HG02981 (cell line): ENCODE measurements around the gene BCKDHB.
A peak's percentile ranks its signal among the peaks of the same experiment; 100 is the strongest.
"Not testable (repeated sequence)": the region's sequence is repeated elsewhere in the genome, so short reads cannot be mapped to it uniquely, and the experiment has no call there.

Experiments
- ATAC-seq: cut with Tn5 transposase; IDR thresholded peaks from one replicate; pipeline ENCODE4 v1.9.1; 2021; ENCODE audit warnings: mild to moderate bottlenecking, moderate library complexity; ENCODE audit not compliant: unreplicated experiment

Gene BCKDHB

GRCh38 chr6:80254716-80255115, 148.2 kb downstream of the BCKDHB start:
- no peak for ATAC-seq

DNA sequence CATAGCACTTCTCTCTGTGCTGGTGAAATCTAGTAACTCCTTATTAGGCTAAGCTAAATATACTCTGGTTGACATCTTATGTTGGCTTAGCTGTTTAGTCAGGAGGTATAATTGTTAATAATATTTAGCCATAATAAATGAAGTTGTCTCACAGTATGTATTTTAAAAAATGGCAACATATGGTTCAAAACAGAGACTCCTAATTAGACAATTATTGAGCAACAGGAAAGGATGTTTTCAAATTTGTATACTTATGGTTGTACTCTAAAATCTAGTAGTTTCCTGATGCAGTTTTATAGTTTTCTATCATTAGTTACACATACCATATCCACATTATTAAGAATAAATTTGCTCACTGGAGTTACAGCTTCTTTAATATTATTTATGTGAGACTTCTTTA, 150.2 kb downstream of the BCKDHB start:
- no peak for ATAC-seq

DNA sequence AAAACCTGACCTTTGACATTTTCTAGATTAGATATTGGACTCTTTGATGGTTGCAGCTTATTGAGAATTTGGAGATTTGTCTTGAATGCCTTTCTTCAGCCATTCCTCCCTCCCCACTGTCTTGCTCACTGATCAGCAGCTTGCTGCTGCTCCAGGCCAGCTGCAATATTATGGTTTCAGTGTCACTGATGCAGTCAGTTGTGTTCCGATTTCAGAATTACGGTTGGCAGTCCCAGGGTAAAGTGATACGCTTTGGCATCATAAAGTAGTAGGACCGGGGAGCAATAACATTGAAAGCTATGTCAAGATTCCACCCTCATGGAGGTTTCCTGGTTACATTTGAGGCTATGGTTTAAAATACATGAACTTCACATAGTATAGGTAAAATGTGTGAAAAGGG, 152.6 kb downstream of the BCKDHB start:
- ATAC-seq, result no peak

DNA sequence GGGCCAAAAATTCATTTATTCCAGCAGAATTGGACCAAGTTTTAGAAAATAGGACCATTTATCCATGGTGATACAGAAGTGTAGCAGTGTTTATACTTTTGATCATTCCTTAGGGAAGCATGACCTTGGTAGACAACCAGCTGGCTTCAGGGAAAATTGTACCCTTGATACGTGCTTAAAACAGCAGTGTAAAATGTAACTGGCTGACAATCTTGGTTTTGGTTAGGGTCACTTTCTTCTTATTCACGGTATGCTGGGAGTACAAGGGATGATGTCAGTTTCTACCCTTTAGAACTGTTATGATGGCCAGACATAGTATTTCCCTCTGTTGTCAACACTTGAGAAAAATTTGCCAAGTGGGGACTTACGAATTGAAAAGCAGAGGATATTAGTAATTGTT, 157.1 kb downstream of the BCKDHB start:
- no peak for ATAC-seq

DNA sequence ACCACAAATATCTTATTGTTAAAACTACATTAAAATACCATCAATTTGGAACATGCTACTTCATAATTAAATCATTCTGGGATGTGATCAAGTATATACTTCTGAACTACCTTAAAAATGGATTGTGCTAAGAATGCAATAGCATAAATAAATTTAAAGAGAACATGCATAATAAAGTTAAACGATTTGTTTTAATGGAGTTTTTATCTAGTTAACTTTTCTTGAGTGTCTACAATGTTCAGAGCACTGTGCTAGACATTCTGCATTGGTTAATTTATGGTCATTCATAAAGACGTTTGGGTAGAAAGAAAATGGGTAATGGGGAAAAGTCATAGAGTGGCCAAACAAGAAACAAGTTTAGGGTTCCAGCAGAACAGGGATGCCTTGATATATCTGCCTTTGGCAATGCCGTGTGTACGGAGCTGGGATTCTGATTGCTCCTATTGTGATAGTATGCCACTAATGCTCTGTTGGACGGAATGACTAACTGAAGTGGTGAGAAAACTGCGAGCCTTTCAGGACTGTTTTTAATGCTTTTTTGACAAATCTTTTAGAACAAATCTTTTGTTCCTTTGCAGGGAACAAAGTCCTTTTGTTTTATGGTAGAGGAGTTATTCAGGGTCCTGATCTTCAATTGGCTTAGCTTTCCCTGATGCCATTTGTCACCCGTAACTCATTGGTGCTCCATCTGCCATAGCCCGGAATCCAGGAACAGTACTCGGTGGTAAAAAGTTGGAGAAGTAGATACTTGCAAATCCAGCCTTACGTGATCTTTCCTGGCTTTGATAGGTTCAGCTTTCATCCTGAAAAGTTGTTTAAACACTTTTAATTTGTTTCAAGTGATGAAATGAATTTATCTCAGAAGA, 162.6 kb downstream of the BCKDHB start:
- ATAC-seq, result no peak

- ATAC-seq, result no peak
These were observed 164.6 kb downstream of the BCKDHB start for GRCh38 chr6:80271074-80271473.

GRCh38 chr6:80272988-80273387, 166.5 kb downstream of the BCKDHB start:
- no peak for ATAC-seq

DNA sequence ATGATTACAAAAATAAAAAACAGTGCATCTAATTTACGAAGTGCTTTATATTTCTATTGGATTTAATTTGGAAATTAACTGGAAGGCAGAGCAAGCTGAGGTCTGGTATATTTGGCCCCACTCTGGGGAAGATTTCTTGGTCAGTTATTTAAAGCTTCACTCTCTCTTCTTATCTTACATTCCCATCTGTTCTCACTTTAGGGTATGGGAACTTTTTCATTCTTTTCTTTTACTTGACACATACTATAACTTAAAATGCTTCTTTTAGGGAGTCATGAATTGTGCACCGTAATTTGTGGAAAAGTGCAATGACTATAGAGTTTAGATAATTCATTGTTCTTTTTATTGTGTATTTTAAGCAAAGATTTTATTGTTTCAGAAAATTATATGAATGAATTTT, 170.4 kb downstream of the BCKDHB start:
- ATAC-seq, result no peak

DNA sequence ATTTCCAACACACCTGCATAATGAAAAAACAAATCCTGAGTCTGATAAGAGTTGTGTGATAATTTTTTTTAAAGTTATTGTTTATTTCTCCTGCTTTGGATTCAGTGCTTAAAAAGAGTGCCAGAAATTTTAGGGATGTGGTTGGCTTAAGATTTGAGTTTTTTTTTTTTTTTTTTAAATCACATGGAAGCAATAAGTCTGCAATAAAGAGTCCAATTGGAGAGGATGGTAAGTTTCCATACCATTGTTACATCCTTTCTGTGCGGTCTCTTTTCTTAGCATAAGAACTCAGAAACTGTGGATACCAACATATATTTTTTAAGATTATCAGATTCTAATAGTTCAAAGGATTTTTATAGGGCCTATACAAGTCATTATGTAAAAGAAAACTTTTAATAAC, 171.0 kb downstream of the BCKDHB start:
- ATAC-seq, result no peak

GRCh38 chr6:80280262-80281010, 174.0 kb downstream of the BCKDHB start:
- peak; percentile 75 for ATAC-seq

DNA sequence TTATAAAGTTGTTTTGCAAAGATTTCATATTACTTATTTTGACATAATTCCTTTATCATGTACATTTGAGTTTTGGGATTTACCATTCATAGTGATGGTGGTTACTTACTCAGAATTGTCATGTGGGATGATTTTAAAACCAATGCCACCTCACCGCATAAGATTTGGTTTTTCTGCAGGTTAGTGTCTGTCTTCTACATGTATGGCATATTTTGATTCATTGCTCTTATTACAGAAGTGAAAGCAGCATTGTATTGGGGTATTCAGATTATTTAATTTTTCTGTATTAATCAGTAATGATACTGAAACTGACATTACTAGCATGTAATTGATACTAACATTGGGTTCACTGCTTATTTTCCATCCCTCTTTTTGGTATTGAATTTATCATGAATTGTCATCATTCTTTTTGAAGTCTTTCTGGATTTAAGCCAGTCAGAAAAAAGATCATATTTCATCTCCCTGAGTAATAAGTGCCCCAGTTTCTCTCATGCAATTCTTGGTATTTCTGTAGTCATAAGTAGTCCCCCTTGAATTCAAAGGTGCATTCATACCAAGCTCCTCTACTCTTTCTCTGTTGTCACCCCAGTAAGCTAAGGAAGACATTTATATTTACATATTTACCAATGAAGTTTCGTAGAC, 176.6 kb downstream of the BCKDHB start:
- no peak for ATAC-seq

- no peak for ATAC-seq
These were observed 180.6 kb downstream of the BCKDHB start for GRCh38 chr6:80287112-80287511.

DNA sequence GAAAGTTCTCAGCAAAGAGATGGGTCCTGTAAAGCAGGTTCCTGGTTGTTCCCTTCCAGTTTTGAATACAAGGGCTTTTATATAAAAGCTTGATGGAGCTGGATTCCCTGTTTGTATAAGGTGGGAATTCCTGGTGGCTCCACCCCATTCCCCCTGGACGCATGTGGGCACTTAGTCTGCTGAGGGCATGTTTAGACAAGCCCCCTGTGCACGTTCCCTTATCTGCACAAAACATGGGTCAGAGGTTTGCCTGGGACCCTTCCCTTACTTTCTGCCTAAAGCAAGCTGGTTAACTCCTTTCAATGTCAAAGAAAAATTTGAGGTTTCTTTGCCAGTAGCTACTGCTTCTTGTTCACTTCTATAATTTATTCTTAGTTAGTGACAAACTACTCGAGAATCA, 181.1 kb downstream of the BCKDHB start:
- no peak for ATAC-seq

- no peak for ATAC-seq
These were observed 183.3 kb downstream of the BCKDHB start for GRCh38 chr6:80289727-80290126.

DNA sequence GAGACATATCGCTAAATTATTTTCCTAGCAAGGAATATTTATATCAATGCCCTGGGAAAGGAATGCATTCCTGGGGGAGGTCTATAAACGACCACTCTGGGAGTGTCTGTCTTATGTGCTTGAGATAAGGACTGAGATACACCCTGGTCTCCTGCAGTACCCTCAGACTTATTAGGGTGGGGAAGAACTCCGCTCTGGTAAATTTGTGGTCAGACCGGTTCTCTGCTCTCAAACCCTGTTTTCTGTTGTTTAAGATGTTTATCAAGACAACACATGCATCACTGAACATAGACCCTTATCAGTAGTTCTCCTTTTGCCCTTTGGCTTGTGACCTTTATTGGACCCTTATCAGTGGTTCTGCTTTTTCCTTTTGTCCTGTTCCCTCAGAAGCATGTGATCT, 188.1 kb downstream of the BCKDHB start:
- ATAC-seq, result not testable (repeated sequence)

GRCh38 chr6:80302716-80303115, 196.2 kb downstream of the BCKDHB start:
- no peak for ATAC-seq

GRCh38 chr6:80304014-80304413, 197.5 kb downstream of the BCKDHB start:
- no peak for ATAC-seq

- ATAC-seq, result no peak
These were observed 208.1 kb downstream of the BCKDHB start for GRCh38 chr6:80314531-80314930.

GRCh38 chr6:80316686-80317231, 210.3 kb downstream of the BCKDHB start:
- ATAC-seq, result no peak

- no peak for ATAC-seq
These were observed 212.7 kb downstream of the BCKDHB start for GRCh38 chr6:80319196-80319595.

GRCh38 chr6:80321011-80321410, 214.5 kb downstream of the BCKDHB start:
- ATAC-seq, result no peak
